ENCODE results near the gene ENPP5.
"Not testable (repeated sequence)": the region's sequence is repeated elsewhere in the genome, so short reads cannot be mapped to it uniquely, and the experiment has no call there.

- not testable (repeated sequence) for TF ChIP-seq CTCF (IDR thresholded peaks at IDR 0.05); POLR2A (IDR thresholded peaks at IDR 0.05; ENCODE audit: low read depth); EP300 (IDR thresholded peaks at IDR 0.05)
Measured at GRCh38 chr6:46131291-46131690, 39.5 kb downstream of the ENPP5 start.
